Heart right ventricle (tissue), 16 donors: ENCODE data around the gene CDKAL1. TPM values are rescaled to one million over a fixed set of nuclear protein-coding genes. Genes with fewer than 3 reads are reported as not detected.

ENCODE experiments used
- ATAC-seq, 8 donors: fragments of 200-7000 bp; cut with Tn5 transposase; one replicate each; pipeline ENCODE4 v1.9.1; 2020; ENCODE audit warnings: mild to moderate bottlenecking in 8 of 8, moderate library complexity in 8 of 8, moderate number of reproducible peaks in 1 of 8
- DNase-seq, 2 donors: peaks; one replicate each; pipeline ENCODE4 v3.0.0-alpha.2; 2020
- H3K27ac ChIP-seq, 10 donors: fragments of 200-600 bp; sonication (generic) in 2 of 10; one replicate each; pipeline versions ENCODE4 v1.5.0 to v1.8.0; 2020 to 2022; ENCODE audit warnings: mild to moderate bottlenecking in 3 of 10
- H3K27me3 ChIP-seq, 7 donors: fragments of 200-600 bp; one replicate each; pipeline ENCODE4 v1.8.0; 2021 to 2022; ENCODE audit warnings: mild to moderate bottlenecking in 2 of 7
- H3K36me3 ChIP-seq, 9 donors: fragments of 200-600 bp; sonication (generic) in 1 of 9; one replicate each; pipeline versions ENCODE4 v1.5.0 to v1.8.0; 2020 to 2022; ENCODE audit warnings: mild to moderate bottlenecking in 2 of 9
- H3K4me1 ChIP-seq, 9 donors: fragments of 200-600 bp; sonication (generic) in 1 of 9; one replicate each; pipeline versions ENCODE4 v1.5.0 to v1.8.0; 2020 to 2022; ENCODE audit warnings: mild to moderate bottlenecking in 4 of 9
- H3K4me3 ChIP-seq, 10 donors: fragments of 200-600 bp; sonication (generic) in 2 of 10; one replicate each; pipeline versions ENCODE4 v1.5.0 to v1.8.0; 2020 to 2022; ENCODE audit warnings: mild to moderate bottlenecking in 7 of 10, moderate library complexity in 2 of 10
- H3K9me3 ChIP-seq, 11 donors: fragments of 200-600 bp in 10 of 11; sonication (generic) in 2 of 11; one replicate each; pipeline versions ENCODE4 v1.5.0 to v1.8.0; 2013 to 2022; ENCODE audit warnings: mild to moderate bottlenecking in 2 of 11, control low read depth in 1 of 11, moderate library complexity in 1 of 11
- CTCF ChIP-seq, 9 donors: fragments of 200-600 bp; sonication (generic) in 2 of 9; IDR thresholded peaks; one replicate each; pipeline versions ENCODE4 v1.5.0 to v1.8.0; 2021 to 2022; ENCODE audit warnings: antibody characterized with exemption in 9 of 9, mild to moderate bottlenecking in 5 of 9, moderate library complexity in 1 of 9
- WGBS, 2 donors: extraction: QIAGEN DNeasy Blood & Tissue Kit; methylation state at CpG; one replicate each; pipeline ENCODE4 v1.1.7; 2013; ENCODE audit warnings: inconsistent platforms in 1 of 2; 5-methylcytosine and 5-hydroxymethylcytosine counted together
- intact Hi-C, 10 donors: fragments of 100-400 bp; cut with DNase I; formaldehyde crosslinking; loops; one replicate each; pipeline versions ENCODE4 v1.11.1 to v1.14.2; 2022
- polyA plus RNA-seq, 2 donors: library from polyadenylated mRNA; stranded (reverse); fragments of 200-250 nt; gene quantifications; one replicate each; pipeline ENCODE4 v1.2.3, GENCODE V29; 2013
- total RNA-seq, 10 donors: library from RNA; stranded (reverse); fragmentation: NEBNext Ultra II Directional in 3 of 10; extraction: Animal tissue kit (Norgen Biotek cat#: 25700) in 3 of 10; gene quantifications; one replicate each; pipeline versions ENCODE4 v1.2.1 to v1.2.4, GENCODE V29; 2021 to 2023
- donor health status: Arrhythmogenic right ventricular cardiomyopathy.
- donor health status: ischemic (EF 13 %, LVEDD 7.1; RV severe dilation, severe dysfunction).
- donor health status: healthy with polysubstance abuse.
- donor health status: DM: no; HTN: yes; CAD: no.
- donor health status: DM: no; HTN: no; CAD: no.
- donor health status: ischemic (EF 25% LVEDD 6.9; RV normal size, moderate dysfunction).
- donor health status: ischemic (EF 25% LVEDD 5.7; RV mildly dilated, moderate dysfunction).
- donor health status: healthy.
- donor health status: DM: yes; HTN: yes; CAD: no.
- donor health status: Ischemic cardiomyopathy.
- donor health status: ischemic (EF 35%, LVEDD 5.7; RV mildly dilated, moderate dysfunction).
- donor health status: nonischemic (EF 11% LVEDD 7.7; RV severe dilation, severe dysfunction).
- donor health status: DM: yes; HTN: yes; CAD: no.
- donor health status: PGD.
- donor health status: ischemic (EF 29% LVEDD 5.4; RV normal size, mild dysfunction).
- donor health status: nonischemic (EF 23%, LVEDD 6.1; RV moderate dilation, normal function).

Gene CDKAL1
- total and polyA plus RNA-seq, 12 donors, result 3.2 to 14.0 (median 10.6) TPM

- intact Hi-C loops, result no loop called here
- DNase-seq, result no peak
- Histone ChIP-seq H3K4me3 (no peak overlapping the region), H3K27ac (no peak overlapping the region), H3K9me3 (no peaks in the 10 kb centered on the region), H3K4me1 (no peaks in the 10 kb centered on the region), H3K27me3 (no peaks in the 10 kb centered on the region), H3K36me3 (no peaks in the 10 kb centered on the region)
- ATAC-seq, result no peak
- no peak for TF ChIP-seq CTCF (IDR thresholded peaks at IDR 0.05)
- 95 to 98% methylated on average over 5 of the region's 5 CpGs for WGBS, 2 donors
Observed at GRCh38 chr6:20655317-20655716, 121.1 kb downstream of the CDKAL1 start.

GRCh38 chr6:20657274-20657800 is 123.1 kb downstream of the CDKAL1 start:
- Histone ChIP-seq H3K36me3 (no peaks in the 10 kb centered on the region), H3K27ac (no peak overlapping the region), H3K9me3 (no peaks in the 10 kb centered on the region), H3K4me3 (no peak overlapping the region), H3K27me3 (no peaks in the 10 kb centered on the region), H3K4me1 (peaks cover 0 to 11% (median 3%) of the 10 kb centered on the region in 9 donors)
- TF ChIP-seq CTCF (IDR thresholded peaks at IDR 0.05), result no peak
- intact Hi-C loops, result no loop called here
- DNase-seq (no peak), ATAC-seq (no peak)
- 91 to 96% methylated on average over 2 of the region's 2 CpGs for WGBS, 2 donors

GRCh38 chr6:20658053-20658452 is 123.8 kb downstream of the CDKAL1 start:
- Histone ChIP-seq H3K36me3 (no peaks in the 10 kb centered on the region), H3K4me3 (no peak overlapping the region), H3K9me3 (no peaks in the 10 kb centered on the region), H3K27ac (no peak overlapping the region), H3K4me1 (peaks cover 0 to 12% (median 3%) of the 10 kb centered on the region in 9 donors), H3K27me3 (no peaks in the 10 kb centered on the region)
- intact Hi-C loops, result no loop called here
- no peak for TF ChIP-seq CTCF (IDR thresholded peaks at IDR 0.05)
- 89 to 92% methylated on average over 2 of the region's 2 CpGs for WGBS, 2 donors
- ATAC-seq (no peak), DNase-seq (no peak)

DNA sequence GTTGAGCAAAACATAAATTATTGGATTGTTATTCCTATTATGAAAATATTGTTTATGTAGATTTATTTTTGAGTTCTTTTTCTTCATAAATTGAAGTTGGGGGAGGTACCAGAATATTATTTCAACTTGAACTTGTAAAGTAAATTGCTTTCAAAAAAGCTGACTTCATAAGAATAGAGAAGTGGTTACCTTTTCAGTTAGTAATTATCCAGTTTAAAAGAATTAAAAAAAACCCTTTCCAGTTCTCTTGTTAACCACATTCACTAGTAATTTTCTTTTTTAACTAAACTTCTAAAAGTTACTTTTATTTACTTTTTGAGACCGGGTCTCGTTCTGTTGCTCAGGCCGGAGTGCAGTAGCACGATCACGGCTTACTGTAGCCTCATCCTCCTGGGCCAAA is 124.3 kb downstream of the CDKAL1 start:
- Histone ChIP-seq H3K4me1 (peaks cover 0 to 12% (median 3%) of the 10 kb centered on the region in 9 donors), H3K9me3 (no peaks in the 10 kb centered on the region), H3K27ac (no peak overlapping the region), H3K36me3 (no peaks in the 10 kb centered on the region), H3K27me3 (no peaks in the 10 kb centered on the region), H3K4me3 (no peak overlapping the region)
- TF ChIP-seq CTCF (IDR thresholded peaks at IDR 0.05), result no peak
- no peak for ATAC-seq
- intact Hi-C loops, result no loop called here
- DNase-seq, result no peak
- 98 to 99% methylated on average over 5 of the region's 5 CpGs for whole genome bisulfite sequencing, 2 donors
